ENCODE results near the gene MFF.

Gene MFF

DNA sequence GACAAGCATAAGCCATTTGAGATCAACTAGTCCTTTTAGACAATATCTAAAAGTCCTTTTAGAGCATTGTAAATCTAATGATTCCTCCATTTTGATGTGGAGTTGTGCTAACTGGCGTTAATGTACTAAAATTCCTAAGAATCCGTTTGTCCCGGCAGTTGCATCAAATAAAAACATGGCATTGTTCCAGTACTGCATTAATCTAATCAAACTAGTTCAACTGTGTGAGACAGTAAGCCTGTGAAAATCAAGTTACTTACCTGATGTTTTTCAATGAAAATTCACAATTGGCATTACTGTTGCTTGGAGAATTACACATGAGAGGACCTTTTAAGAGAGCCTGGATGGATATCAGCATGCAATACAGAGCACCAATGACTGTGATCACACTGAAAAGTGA lies 40.8 kb downstream of the MFF start:
- TF ChIP-seq, protein P1, sequence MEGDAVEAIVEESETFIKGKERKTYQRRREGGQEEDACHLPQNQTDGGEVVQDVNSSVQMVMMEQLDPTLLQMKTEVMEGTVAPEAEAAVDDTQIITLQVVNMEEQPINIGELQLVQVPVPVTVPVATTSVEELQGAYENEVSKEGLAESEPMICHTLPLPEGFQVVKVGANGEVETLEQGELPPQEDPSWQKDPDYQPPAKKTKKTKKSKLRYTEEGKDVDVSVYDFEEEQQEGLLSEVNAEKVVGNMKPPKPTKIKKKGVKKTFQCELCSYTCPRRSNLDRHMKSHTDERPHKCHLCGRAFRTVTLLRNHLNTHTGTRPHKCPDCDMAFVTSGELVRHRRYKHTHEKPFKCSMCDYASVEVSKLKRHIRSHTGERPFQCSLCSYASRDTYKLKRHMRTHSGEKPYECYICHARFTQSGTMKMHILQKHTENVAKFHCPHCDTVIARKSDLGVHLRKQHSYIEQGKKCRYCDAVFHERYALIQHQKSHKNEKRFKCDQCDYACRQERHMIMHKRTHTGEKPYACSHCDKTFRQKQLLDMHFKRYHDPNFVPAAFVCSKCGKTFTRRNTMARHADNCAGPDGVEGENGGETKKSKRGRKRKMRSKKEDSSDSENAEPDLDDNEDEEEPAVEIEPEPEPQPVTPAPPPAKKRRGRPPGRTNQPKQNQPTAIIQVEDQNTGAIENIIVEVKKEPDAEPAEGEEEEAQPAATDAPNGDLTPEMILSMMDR (IDR thresholded peaks at IDR 0.05; ENCODE audit: low read length, missing control alignments) = no peak
- DNase-seq (ENCODE audit: low read depth) = no peak
- no peak overlapping the region for H3K4me3 ChIP-seq (replicated peaks; ENCODE audit: low read depth, low read length)

DNA sequence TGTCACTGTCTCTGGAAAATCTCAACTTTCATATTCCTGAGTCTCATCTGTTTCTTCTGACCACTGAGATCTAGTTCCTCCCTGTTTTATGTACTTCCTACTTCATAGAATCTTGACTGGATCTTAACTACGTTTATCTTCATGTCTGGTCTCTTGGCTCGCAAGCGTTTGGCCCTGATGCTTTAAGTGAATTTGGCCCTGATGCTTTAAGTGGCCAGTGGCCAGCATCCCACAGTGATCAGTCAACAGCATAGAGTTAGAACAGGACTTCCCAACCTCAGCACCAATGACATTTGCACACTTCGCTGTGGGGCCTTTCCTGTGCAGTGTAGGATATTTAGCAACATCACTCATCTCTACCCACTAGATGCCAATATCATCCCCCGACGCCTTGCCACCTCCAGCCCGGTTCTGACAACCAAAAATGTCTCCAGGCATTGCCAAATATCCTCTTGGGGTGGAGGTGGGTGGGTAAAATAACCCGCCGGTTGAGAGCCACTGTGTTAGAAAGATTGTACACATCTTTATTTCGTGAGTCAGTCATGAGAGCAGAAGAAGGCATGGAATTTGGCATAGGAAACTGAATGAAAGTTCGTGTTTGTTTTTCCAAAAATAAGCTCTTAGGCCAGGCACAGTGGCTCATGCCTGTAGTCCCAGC lies 41.8 kb downstream of the MFF start:
- TF ChIP-seq, protein P1 (IDR thresholded peaks at IDR 0.05; ENCODE audit: low read length, missing control alignments) = no peak
- H3K4me3 ChIP-seq (replicated peaks; ENCODE audit: low read depth, low read length) = no peak overlapping the region
- DNase-seq (ENCODE audit: low read depth) = peak; percentile 93

- no peak overlapping the region for H3K4me3 ChIP-seq (replicated peaks; ENCODE audit: low read depth, low read length)
- DNase-seq (ENCODE audit: low read depth) = no peak
- TF ChIP-seq, protein P1 (IDR thresholded peaks at IDR 0.05; ENCODE audit: low read length, missing control alignments) = no peak
These were observed 42.4 kb downstream of the MFF start for GRCh38 chr2:227367427-227367795.

GRCh38 chr2:227368574-227368973 lies 43.5 kb downstream of the MFF start:
- TF ChIP-seq, protein P1 (IDR thresholded peaks at IDR 0.05; ENCODE audit: low read length, missing control alignments) = no peak
- no peak for DNase-seq (ENCODE audit: low read depth)
- H3K4me3 ChIP-seq (replicated peaks; ENCODE audit: low read depth, low read length) = no peak overlapping the region

GRCh38 chr2:227370092-227370491 lies 45.0 kb downstream of the MFF start:
- no peak for DNase-seq (ENCODE audit: low read depth)
- H3K4me3 ChIP-seq (replicated peaks; ENCODE audit: low read depth, low read length) = no peak overlapping the region
- TF ChIP-seq, protein P1 (IDR thresholded peaks at IDR 0.05; ENCODE audit: low read length, missing control alignments) = no peak

GRCh38 chr2:227370791-227371312 lies 45.8 kb downstream of the MFF start:
- TF ChIP-seq, protein P1 (IDR thresholded peaks at IDR 0.05; ENCODE audit: low read length, missing control alignments) = no peak
- no peak overlapping the region for H3K4me3 ChIP-seq (replicated peaks; ENCODE audit: low read depth, low read length)
- peak; percentile 96 for DNase-seq (ENCODE audit: low read depth)

DNA sequence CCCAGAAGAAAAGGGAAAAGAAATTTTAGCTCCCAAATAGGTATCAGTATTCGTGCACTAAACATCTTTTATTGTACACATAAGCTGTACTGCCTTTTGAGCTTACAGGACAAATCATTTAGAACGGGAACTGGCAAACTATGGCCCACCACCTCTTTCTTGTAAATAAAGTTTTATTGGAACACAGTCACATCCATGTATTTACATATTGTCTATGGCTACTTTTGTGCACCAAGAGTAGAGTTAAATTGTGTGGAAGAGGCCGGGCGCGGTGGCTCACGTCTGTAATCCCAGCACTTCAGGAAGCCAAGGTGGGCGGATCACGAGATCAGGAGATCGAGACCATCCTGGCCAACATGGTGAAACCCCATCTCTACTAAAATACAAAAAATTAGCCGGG lies 48.3 kb downstream of the MFF start:
- TF ChIP-seq, protein P1 (IDR thresholded peaks at IDR 0.05; ENCODE audit: low read length, missing control alignments) = no peak
- no peak overlapping the region for H3K4me3 ChIP-seq (replicated peaks; ENCODE audit: low read depth, low read length)
- no peak for DNase-seq (ENCODE audit: low read depth)

All from fibroblast of pulmonary artery (primary cell).